Endothelial cell (in vitro differentiated cells): Measurements from ENCODE around the gene UBXN11. TPM values are rescaled to one million over a fixed set of nuclear protein-coding genes. Genes with fewer than 3 reads are reported as not detected.
A peak's percentile ranks its signal among the peaks of the same experiment; 100 is the strongest.

Source experiments
- DNase-seq: peaks from one replicate; pipeline ENCODE4 v3.0.0; 2021; ENCODE audit warnings: low spot score
- H3K27ac Mint-ChIP-seq: one replicate; pipeline ENCODE4 v1.8.0; 2021; ENCODE audit warnings: mixed read lengths, inconsistent platforms; ENCODE audit not compliant: unreplicated experiment
- H3K27me3 Mint-ChIP-seq: one replicate; pipeline ENCODE4 v1.8.0; 2021; ENCODE audit warnings: mild to moderate bottlenecking, moderate library complexity, mixed read lengths, inconsistent platforms; ENCODE audit not compliant: unreplicated experiment
- H3K36me3 Mint-ChIP-seq: one replicate; pipeline ENCODE4 v1.8.0; 2021; ENCODE audit warnings: mild to moderate bottlenecking, low read depth, mixed read lengths, inconsistent platforms; ENCODE audit not compliant: unreplicated experiment
- H3K4me1 Mint-ChIP-seq: one replicate; pipeline ENCODE4 v1.8.0; 2021; ENCODE audit warnings: mild to moderate bottlenecking, mixed read lengths, inconsistent platforms; ENCODE audit not compliant: unreplicated experiment
- H3K4me3 Mint-ChIP-seq: one replicate; pipeline ENCODE4 v1.8.0; 2021; ENCODE audit warnings: mild to moderate bottlenecking, mixed read lengths, inconsistent platforms; ENCODE audit not compliant: unreplicated experiment
- H3K9me3 Mint-ChIP-seq: one replicate; pipeline ENCODE4 v1.8.0; 2021; ENCODE audit warnings: mixed read lengths, inconsistent platforms; ENCODE audit not compliant: unreplicated experiment
- long read RNA-seq: library from polyadenylated mRNA; unstranded; transcript quantifications from one replicate; pipeline ENCODE4 v2.0.0, GENCODE V29; 2020; ENCODE audit not compliant: unreplicated experiment
- total RNA-seq: library from RNA; stranded (reverse); fragmentation: NEBNext Ultra II Directional; extraction: Animal tissue kit (Norgen Biotek cat#: 25700); gene quantifications from one replicate; pipeline ENCODE4 v1.2.1, GENCODE V29; 2021; ENCODE audit not compliant: unreplicated experiment
- TF ChIP-seq, protein P1 (sequence below): fragments of 200-600 bp; sonication (generic); IDR thresholded peaks from one replicate; pipeline ENCODE4 v1.5.0; 2021; ENCODE audit warnings: antibody characterized with exemption; ENCODE audit not compliant: unreplicated experiment

UBXN11 gene, protein sequence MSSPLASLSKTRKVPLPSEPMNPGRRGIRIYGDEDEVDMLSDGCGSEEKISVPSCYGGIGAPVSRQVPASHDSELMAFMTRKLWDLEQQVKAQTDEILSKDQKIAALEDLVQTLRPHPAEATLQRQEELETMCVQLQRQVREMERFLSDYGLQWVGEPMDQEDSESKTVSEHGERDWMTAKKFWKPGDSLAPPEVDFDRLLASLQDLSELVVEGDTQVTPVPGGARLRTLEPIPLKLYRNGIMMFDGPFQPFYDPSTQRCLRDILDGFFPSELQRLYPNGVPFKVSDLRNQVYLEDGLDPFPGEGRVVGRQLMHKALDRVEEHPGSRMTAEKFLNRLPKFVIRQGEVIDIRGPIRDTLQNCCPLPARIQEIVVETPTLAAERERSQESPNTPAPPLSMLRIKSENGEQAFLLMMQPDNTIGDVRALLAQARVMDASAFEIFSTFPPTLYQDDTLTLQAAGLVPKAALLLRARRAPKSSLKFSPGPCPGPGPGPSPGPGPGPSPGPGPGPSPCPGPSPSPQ
- total RNA-seq: 16.0 TPM
- long read RNA-seq, partial matches to known transcripts: 4 of 14 reads
- long read RNA-seq, other reads (novel, unspliced or antisense): 7 of 14 reads

DNA sequence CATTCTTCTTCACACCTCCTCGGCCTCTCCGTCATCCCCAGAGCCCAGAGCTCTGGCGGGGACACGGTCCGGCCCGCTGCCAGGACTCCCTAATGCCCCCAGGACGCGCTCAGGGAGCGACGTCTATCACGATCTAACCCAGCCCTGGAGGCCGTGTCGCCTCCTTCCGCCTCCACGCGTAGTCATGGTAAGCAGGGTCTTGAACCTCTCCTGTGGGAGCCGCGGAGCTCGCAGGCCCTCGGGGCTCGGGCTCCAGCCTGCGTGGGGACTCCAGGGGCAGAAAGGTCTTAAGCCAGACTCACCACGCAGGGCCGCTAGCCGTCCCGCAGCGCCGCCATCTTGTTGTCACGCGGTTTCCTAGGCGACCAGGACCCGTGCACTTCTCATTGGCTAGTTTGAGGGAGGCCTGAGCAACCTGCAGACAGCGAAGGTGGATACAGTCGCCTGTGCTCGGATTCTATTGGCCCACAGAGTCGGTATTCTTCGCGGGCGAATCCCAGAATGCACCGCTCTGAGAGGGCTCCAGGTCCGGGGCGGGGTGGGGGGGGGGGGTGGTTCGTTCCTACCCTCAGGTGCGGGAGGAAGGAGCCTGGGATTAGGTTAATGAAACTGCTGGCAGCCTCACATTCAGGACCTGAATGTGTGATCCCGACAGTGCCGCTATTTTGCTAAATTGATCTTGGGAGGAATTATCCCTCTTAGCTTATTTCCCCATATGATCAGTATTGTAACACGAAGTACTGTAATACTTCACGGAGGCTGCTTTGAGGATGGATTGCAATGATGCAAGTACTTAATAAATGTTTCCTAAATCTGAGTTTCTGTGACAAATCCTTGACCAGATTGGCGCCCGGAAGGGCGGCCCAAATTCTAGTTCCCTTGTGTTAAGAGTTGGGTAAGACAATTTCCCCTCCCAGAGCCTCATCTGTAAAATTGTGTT is at the start of gene UBXN11:
Gene UBXN11, minus strand, starts transcription at position 347 of the 940 bp plus-strand sequence. CDS start 3,753 bp downstream, outside the sequence.
- Mint-ChIP-seq H3K27ac (peak within 1 kb of the TSS; percentile 95), H3K4me1 (peaks cover 29% of the 10 kb centered on the region), H3K36me3 (no peaks in the 10 kb centered on the region), H3K27me3 (peaks cover 2% of the 10 kb centered on the region), H3K4me3 (peak within 1 kb of the TSS; percentile 99), H3K9me3 (no peaks in the 10 kb centered on the region)
- DNase-seq: peak; percentile 88
- TF ChIP-seq, protein P1, sequence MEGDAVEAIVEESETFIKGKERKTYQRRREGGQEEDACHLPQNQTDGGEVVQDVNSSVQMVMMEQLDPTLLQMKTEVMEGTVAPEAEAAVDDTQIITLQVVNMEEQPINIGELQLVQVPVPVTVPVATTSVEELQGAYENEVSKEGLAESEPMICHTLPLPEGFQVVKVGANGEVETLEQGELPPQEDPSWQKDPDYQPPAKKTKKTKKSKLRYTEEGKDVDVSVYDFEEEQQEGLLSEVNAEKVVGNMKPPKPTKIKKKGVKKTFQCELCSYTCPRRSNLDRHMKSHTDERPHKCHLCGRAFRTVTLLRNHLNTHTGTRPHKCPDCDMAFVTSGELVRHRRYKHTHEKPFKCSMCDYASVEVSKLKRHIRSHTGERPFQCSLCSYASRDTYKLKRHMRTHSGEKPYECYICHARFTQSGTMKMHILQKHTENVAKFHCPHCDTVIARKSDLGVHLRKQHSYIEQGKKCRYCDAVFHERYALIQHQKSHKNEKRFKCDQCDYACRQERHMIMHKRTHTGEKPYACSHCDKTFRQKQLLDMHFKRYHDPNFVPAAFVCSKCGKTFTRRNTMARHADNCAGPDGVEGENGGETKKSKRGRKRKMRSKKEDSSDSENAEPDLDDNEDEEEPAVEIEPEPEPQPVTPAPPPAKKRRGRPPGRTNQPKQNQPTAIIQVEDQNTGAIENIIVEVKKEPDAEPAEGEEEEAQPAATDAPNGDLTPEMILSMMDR: no peak

DNA sequence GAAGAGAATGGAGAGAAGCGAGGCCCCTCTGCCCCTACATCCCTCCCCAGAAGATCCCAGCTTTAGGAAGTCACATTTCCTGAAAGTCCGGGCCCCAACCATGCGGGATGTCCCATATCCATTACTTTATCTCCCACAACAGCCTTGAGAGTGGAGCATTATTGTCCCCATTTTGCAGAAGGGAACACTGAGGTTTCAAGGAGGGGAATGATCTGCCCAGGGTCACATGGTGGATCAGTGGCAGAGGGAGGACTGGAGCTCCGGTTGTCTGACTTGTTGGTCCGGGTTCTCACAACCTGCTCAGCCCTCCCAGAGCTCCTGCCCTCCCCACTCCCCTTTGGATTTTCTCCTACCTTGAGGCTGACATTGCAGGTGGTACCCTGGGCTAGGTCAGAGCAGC is 49.7 kb upstream of the UBXN11 start:
- H3K36me3 Mint-ChIP-seq: no peaks in the 10 kb centered on the region
- TF ChIP-seq, protein P1: no peak
- peaks cover 12% of the 10 kb centered on the region for H3K27me3 Mint-ChIP-seq
- no peaks in the 10 kb centered on the region for H3K9me3 Mint-ChIP-seq
- DNase-seq: no peak
- peaks cover 17% of the 10 kb centered on the region for H3K4me1 Mint-ChIP-seq
- H3K27ac Mint-ChIP-seq: no peak overlapping the region
- H3K4me3 Mint-ChIP-seq: no peak overlapping the region

DNA sequence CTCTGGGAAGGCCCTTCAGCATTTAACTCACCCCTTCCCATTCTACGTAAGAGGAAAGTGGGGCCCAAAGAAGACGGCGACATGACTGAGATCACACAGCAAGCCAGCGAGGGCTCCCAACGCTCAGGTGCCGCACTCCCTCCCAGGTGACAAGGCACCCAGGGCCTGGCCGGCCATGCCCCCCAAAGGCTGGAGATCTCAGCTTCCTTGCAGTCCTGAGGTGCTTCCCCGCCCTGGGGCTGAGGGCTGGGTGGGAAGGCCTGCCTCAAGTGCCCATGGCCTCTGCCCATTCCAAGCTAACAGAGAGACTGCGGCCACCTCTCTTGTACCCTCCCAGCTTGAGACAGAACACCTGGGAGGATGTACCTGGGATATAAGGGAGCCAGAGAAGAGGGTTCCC is 48.5 kb upstream of the UBXN11 start:
- Mint-ChIP-seq H3K27ac (no peak overlapping the region), H3K4me1 (peaks cover 22% of the 10 kb centered on the region), H3K4me3 (no peak overlapping the region), H3K27me3 (peaks cover 7% of the 10 kb centered on the region), H3K9me3 (no peaks in the 10 kb centered on the region), H3K36me3 (no peaks in the 10 kb centered on the region)
- TF ChIP-seq, protein P1: no peak
- no peak for DNase-seq

DNA sequence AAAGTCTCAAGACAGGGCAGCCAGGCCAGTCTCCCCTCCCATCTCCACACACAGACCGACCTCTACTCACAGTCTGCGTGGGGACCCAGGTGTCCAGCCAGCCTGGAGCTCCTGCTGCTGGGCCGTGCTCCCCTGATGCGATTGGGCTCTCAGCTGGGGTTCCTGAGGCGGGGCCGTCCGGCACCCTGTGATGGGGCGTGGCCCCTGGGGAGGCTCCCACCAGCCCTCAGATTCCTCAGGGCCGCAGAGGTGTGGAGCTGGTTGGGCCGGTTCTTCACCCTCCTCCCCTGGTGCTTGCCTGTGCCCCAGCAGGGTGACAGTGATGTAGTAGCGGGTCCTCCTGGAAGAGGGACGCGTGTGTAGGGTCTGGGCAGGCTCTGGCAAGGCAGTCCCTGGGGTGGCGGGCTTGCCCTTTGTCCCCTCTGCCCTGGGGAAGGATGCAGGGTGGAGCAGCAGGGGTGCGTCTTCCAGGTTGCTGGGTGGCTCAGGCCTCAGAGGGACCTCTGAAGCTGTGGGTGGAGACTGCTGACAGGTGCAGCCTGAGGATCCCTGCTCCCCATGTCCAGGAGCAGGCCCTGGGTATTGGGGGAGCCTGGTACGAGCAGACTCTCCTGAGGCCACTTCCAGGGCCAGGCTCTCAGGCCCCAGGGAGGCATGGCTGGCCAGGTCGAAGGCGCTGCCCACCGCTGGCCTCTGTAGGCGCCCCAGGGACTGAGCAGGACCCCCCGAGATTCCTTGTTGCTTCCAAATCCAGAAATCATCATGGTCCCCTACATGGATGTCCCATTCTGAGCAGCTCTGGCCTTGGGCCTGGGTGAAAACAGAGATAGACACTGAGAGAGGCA is 47.8 kb upstream of the UBXN11 start, which contains the start of gene CRYBG2:
Gene CRYBG2, minus strand, starts transcription at position 155 of the 845 bp plus-strand sequence. CDS start 7,473 bp downstream, outside the sequence.
- Mint-ChIP-seq H3K36me3 (no peaks in the 10 kb centered on the region), H3K4me3 (no peak within 1 kb of the TSS), H3K9me3 (no peaks in the 10 kb centered on the region), H3K4me1 (peaks cover 25% of the 10 kb centered on the region), H3K27ac (no peak within 1 kb of the TSS), H3K27me3 (peaks cover 6% of the 10 kb centered on the region)
- DNase-seq: no peak
- TF ChIP-seq, protein P1: no peak
